Hematopoietic multipotent progenitor cell (in vitro differentiated cells): Measurements from ENCODE around the gene ABCC10. TPM values are rescaled to one million over a fixed set of nuclear protein-coding genes. Genes with fewer than 3 reads are reported as not detected.
"Not testable (repeated sequence)": the region's sequence is repeated elsewhere in the genome, so short reads cannot be mapped to it uniquely, and the experiment has no call there.

Experiments used
- DNase-seq, 3 donors: peaks; one replicate each; pipeline ENCODE4 v3.0.0-alpha.2; 2011 to 2015; ENCODE audit warnings: low read depth in 2 of 3, low spot score in 2 of 3
- total RNA-seq: library from RNA; depleted of rRNA; stranded (reverse); fragments of >200 nt; gene quantifications from one replicate; pipeline ENCODE4 v1.2.3, GENCODE V29; 2012

The ABCC10 gene
- total RNA-seq, 1 donor: 25.9 TPM

GRCh38 chr6:43464337-43464736 is 37.0 kb downstream of the ABCC10 start:
- no peak for DNase-seq

GRCh38 chr6:43465948-43466347 is 38.6 kb downstream of the ABCC10 start:
- DNase-seq: no peak

DNA sequence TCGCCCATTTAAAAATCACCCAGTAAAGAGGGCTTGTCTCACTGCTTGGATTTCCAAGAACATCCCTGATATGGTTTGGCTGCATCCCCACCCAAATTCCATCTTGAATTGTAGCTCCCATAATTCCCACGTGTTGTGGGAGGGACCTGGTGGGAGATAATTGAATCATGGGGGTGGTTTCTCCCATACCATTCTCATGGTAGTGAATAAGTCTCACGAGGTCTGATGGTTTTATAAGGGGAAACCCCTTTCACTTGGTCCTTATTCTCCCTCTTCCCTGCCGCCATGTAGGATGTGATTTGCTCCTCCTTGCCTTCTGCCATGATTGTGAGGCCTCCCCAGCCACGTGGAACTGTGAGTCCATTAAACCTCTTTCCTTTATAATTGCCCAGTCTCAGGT is 39.9 kb downstream of the ABCC10 start:
- DNase-seq: not testable (repeated sequence)

DNA sequence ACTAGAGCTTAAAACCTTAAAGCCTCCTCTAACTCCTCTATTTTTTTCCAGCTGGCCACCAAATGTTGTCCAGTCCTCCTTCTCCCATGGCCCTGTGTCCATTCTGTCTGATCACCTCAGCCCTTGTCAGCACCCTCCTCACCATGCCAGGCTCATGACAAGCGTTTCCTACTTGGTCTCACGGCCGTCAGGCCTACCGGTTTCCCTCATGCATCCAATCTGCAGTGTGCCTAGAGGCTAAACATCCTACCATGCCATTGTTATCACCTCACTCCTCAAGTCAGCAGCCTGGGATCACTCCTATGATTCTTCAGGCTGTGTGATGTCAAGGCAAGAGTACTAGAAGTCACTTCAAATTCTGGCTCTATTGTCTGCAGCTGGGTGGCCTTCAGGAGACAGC is 40.4 kb downstream of the ABCC10 start:
- DNase-seq: no peak

DNA sequence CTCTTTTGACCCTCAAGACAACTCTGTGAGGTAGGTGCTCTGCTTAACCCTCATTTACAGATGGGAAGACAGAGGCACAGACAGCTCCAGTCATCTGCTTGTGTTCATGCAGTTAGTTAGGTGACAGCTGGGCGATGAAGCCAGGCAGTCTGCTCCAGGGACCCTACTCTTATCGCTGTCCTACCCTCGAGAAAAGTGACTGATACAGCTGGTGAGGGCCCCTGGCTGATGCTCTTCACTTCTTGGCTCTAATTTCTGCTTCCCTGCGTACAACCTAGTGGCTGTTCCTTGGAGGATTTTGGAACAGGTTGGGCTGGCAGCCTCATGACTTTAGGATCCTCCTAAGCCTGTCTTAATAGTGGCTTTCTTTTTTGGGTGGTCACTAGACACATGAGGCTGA is 40.9 kb downstream of the ABCC10 start:
- no peak for DNase-seq

GRCh38 chr6:43468748-43469681 is 41.7 kb downstream of the ABCC10 start:
- DNase-seq: no peak

DNA sequence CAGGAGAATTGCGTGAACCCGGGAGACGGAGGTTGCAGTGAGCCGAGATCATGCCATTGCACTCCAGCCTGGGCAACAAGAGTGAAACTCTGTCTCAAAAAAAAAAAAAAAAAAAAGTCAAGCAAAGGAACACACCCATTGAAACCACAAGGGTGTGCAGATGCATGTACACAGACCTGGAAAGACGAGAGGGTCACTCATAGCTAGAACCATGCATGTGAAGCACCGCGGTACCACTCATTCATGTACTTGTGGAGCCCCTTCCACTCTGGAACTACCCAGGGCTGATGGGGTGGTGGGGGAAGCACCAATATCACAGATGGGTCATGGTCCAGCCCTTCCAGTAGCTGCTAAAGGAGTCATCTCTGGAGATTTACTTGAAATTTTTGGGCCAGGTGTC is 42.6 kb downstream of the ABCC10 start:
- DNase-seq: no peak

- no peak for DNase-seq
Measured at GRCh38 chr6:43471399-43471798, 44.1 kb downstream of the ABCC10 start.

DNA sequence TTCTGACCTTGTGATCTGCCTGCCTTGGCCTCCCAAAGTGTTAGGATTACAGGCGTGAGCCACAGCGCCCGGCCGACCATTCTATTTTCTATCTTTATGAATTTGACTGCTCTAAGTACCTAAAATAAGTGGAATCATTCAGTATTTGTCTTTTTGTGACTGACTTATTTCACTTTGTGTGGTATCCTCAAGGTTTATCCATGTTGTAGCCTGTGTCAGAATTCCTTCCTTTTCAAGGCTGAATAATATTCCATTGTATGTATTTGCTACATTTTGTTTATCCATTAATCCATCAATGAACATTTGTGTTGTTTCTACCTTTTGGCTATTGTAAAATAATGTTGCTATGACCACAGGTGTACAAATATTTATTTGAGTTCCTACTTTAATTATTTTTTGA is 45.2 kb downstream of the ABCC10 start:
- no peak for DNase-seq

DNA sequence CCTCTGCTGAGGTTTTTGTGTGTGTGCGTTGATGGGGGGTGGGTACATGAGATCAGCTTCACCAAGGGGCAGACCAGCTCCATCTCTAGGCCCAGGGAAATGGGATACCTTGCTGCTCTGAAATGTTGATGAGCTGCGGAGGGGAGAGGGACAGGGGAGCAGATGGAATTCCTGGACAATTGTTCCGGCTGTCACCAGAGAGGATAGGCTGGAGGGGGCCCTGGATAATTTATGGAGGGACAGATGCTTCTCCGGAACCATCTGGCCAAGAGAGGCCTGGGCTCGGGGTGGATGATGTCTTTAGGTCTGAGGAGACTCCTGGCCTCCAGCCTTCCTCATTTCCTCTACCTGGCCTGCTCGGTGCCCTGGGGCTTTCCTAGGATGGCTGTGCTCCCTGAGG is 48.2 kb downstream of the ABCC10 start:
- DNase-seq: no peak

DNA sequence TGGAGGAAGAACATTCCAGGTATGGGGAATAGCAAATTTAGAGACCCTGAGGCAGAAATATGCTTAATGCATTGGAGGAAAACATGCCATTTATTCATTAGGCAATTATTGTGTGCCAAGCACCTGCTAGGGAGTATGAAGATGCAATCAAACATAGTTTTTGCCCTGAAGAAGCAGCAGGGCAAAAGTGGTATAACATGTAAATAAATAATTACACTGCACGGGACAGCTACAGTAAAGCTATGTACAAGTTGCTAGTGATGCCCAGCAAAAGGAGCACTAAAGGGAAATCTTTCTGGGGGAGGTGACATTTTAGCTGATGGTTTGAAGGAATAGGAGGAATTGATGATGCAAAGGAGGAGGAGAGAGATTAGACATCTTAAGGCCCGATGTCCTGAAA is 49.4 kb downstream of the ABCC10 start:
- DNase-seq: peak in 2 of 3 donors; percentile 9 to 42

DNA sequence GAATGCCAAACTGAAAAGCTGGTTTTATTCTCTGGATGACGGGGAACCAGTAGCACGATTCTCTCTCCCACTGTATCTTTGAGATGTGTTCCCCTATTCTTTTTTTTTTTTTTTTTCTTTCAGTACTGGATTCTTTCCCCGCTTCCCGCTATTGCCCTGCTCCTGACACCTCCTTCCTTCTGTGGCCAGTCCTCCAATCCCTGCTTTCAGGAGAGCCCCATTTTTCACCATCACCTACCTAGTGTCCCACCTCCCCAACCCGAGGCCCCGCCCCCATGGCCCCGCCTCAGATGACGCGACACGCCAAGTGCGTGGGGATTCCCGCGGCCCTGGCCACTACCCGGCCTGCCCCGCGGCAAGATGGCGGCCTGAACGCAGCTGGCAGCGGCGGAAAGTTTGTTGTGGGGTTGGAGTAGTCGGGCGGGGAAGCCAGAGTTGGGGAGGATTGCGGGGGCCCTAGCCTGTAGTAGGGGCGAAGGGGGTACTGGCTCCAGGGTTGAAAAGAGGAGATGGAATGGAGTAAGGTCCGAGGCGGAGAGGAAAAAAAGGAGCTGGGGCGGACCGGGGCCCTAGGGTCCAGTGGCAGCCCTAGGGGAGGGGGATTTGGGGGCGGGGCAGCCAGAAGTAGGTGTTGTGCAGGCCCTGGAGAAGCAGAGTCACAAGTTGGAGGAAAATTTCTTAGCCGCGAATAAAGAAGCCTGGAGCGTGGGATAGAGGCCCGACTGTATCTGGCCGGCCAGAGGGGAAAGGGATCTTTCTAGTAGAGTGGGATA is 50.1 kb downstream of the ABCC10 start, which contains the start of gene TJAP1:
TSS of gene TJAP1 (plus strand) at position 336 of the 773 bp plus-strand sequence. CDS start 21,432 bp downstream, outside the sequence.
- peak; percentile 86 to 94 (median 90) for DNase-seq

DNA sequence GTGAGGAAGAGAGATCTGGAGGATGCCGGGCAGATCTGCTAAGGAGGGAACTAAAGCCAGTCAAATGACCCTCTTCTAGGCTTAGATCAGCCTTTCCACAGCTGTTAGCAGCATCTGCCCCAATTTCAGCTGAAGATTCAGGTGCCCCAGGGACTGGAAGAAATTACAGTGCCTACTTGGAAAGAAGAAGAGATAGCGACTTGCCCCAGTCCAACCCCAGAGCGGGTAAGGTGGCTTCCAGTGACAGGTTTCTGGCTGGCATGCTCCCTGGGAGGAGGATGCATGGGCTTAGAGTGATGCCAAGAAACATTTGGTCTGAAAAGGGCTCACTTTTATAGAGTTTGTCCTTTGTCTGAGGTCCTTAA is 50.6 kb downstream of the ABCC10 start:
- DNase-seq: no peak

- no peak for DNase-seq
Measured at GRCh38 chr6:43481075-43481474, 53.7 kb downstream of the ABCC10 start.

DNA sequence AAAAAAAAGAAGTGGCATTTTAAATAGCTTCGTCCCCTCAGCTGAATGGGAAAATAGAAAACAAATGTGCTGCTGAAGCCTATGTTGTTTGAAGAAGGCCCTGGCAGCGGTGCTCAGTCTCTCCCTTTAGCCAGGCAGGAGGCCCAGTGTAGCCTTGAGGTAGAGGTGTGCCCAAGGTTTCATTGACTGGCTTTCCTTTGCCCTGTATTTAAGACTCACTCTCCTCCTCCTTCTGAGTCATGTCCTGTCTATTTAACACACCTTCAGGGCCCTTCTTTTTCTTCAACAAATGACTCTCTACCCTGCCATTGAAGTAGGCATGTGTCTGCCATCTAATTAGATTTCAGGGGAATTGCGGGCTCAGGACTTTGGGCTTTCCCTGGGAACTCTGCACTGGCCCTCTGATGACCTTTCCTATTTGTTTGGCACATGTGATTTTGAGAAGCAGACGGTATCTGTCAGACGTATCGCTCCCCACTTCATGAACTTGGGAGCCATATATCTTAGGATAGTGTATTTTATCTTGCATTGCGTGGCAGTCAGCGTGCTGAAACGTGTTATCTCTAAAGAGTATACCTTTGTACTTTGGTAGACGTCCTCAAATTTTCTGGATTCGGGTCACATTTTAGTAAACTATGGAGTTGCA is 54.4 kb downstream of the ABCC10 start:
- no peak for DNase-seq

GRCh38 chr6:43488667-43489276 is 61.4 kb downstream of the ABCC10 start:
- no peak for DNase-seq

DNA sequence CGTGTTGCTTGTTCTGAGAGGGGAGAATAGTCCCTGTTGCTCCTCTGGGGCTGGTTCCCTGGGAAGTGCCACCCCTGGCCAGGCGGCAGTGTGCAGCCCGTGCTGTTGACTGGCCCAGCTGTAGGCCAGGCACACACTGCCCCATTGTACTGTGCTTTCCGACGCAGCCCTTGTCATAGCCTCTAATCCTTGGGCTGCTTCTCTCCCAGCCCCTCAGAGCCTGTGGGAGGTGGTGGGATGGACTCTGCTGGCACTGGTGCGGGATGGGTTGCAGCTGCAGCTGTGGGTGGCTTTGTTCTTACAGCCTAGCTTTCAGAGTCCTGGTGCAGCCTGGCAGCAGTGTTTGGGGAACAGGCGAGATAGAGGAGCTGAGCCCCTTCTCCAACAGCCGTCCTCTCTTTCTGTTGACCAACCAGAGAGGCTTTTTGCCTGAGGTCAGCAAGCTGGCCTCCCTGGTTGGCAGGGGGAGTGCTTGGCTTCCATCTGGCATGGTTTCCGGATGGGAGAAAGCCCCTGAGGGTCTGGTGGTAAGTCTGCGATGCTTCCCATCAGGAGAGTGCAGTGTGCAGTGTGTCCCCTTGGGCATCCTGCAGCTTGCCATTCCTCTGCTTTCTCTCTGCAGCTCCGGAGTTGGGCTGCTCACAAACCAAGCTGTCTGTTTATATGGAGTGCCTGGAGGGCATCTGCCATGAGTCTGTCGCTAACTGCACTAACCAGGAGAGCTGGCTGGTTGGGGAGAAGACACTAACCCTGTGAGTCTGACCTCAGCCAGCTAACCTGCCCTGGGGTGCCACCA is 62.1 kb downstream of the ABCC10 start:
- no peak for DNase-seq

GRCh38 chr6:43490523-43490939 is 63.2 kb downstream of the ABCC10 start:
- no peak for DNase-seq

DNA sequence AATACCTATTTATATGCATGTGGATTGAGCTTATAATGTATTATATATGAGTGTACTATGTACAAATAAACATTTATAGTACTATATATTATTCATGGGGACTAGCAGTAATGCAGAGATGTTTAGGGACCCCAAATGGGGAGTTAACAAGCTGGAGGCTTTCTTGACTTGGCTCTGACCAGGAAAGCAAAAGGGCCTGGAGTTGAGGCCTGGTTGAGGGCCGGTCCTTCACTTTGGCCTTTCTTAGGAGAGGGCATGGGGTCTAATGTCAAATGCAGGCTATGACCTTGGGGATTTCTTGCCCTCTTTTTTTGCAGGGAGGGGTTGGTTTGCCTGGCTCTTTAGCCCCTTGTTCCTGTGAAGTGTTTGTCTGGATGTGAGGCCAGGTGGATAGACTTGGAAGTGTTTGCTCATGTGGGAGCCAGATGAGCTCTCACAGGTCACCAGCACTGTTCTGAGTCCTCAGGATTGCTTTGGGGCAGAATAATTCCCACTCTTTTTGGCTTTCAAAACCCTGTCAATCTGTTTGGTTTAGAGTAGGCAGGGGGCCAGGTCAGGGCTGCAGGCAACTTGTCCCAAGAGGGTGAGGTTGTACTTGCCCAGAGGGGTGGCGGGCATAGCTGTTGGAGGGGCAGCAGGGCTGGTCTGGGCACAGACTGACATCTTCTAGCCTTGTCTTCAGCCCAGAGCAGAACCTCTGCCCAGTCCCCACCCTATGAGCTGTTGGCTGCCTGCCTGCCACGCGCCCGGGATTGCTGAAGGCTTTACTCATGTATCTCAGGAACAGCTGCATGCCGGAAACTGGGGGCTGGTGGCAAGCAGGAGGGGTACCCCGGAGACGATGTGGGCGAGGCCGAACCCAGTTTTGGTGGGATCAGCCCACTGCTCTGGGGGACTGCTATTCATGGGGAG is 64.7 kb downstream of the ABCC10 start:
- DNase-seq: no peak
